ENCODE data around the gene CHST8. TPM values are rescaled to one million over a fixed set of nuclear protein-coding genes. Genes with fewer than 3 reads are reported as not detected.

CHST8 gene
- polyA plus RNA-seq, 2 of the 4 experiments (the other 2 are of a cell fraction), result not detected

DNA sequence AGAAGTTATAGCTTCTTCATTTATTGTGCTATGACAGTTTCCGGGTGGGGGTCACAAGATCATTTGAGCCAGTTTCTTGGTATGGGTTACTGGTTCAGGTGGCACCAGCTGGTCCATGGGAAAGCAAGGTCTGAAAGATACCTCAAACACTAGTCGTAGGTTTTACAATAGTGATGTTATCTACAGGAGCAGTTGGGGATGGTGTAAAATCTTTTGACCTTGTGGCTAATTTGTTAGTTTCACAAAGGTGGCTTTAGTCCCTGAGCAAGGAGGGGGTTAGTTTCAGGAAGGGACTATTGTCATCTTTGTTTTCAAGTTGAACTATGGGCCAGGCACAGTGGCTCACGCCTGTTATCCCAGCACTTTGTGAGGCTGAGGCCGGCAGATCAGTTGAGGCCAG lies 24.6 kb downstream of the CHST8 start:
- no peaks in the 10 kb centered on the region for H3K4me1 ChIP-seq
- POLR2A ChIA-PET, result no interaction called here
- no peak overlapping the region for H3K4me3 ChIP-seq
- no peak overlapping the region for H3K27ac ChIP-seq
- FAIRE-seq (no peak), DNase-seq (ENCODE audit: low read depth in 1 of 2, low spot score in 1 of 2) (no peak), ATAC-seq (no peak)
- WGBS (ENCODE audit: missing lambda C conversion rate), result 52% methylated on average over 4 of the region's 4 CpGs
- no peak overlapping the region for H3K4me2 ChIP-seq
- no peaks in the 10 kb centered on the region for H3K9me3 ChIP-seq
- CTCF ChIA-PET, result interaction anchor here (1.0 to 1.2 kb wide), 3 partner anchors 19 to 124 kb away, joined by 3 read pairs; no protein-coding TSS in a partner anchor
- TF ChIP-seq BHLHE40 (IDR thresholded peaks at IDR 0.05; ENCODE audit: low read depth, low read length), result no peak
- TF ChIP-seq JUNB (IDR thresholded peaks at IDR 0.05), result no peak
- TF ChIP-seq FOXS1 (CRISPR knock-in tag; IDR thresholded peaks at IDR 0.05), result no peak
- no peak for TF ChIP-seq GATA3 (IDR thresholded peaks at IDR 0.05; ENCODE audit: borderline replicate concordance)
- no peak for TF ChIP-seq ELK1 (IDR thresholded peaks at IDR 0.05; ENCODE audit: low read depth, low read length)
- TF ChIP-seq, protein P1, sequence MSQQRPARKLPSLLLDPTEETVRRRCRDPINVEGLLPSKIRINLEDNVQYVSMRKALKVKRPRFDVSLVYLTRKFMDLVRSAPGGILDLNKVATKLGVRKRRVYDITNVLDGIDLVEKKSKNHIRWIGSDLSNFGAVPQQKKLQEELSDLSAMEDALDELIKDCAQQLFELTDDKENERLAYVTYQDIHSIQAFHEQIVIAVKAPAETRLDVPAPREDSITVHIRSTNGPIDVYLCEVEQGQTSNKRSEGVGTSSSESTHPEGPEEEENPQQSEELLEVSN (IDR thresholded peaks at IDR 0.05; ENCODE audit: borderline replicate concordance, low read depth), result no peak
- TF ChIP-seq HDAC2 (IDR thresholded peaks at IDR 0.05), result no peak
- no peak for TF ChIP-seq CHD2 (IDR thresholded peaks at IDR 0.05; ENCODE audit: low read length, partially characterized antibody)
- TF ChIP-seq, protein P2, sequence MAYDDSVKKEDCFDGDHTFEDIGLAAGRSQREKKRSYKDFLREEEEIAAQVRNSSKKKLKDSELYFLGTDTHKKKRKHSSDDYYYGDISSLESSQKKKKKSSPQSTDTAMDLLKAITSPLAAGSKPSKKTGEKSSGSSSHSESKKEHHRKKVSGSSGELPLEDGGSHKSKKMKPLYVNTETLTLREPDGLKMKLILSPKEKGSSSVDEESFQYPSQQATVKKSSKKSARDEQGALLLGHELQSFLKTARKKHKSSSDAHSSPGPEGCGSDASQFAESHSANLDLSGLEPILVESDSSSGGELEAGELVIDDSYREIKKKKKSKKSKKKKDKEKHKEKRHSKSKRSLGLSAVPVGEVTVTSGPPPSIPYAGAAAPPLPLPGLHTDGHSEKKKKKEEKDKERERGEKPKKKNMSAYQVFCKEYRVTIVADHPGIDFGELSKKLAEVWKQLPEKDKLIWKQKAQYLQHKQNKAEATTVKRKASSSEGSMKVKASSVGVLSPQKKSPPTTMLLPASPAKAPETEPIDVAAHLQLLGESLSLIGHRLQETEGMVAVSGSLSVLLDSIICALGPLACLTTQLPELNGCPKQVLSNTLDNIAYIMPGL (CRISPR knock-in tag; IDR thresholded peaks at IDR 0.05; ENCODE audit: borderline replicate concordance), result no peak
- no peak for TF ChIP-seq CTCF (IDR thresholded peaks at IDR 0.05)
- TF ChIP-seq POLR2AphosphoS2 (conservative IDR thresholded peaks at IDR 0.05; ENCODE audit: low read length), result no peak
- no peak for TF ChIP-seq PHF8 (IDR thresholded peaks at IDR 0.05; ENCODE audit: borderline replicate concordance, low read depth)
- TF ChIP-seq KDM5A (IDR thresholded peaks at IDR 0.05), result no peak
- TF ChIP-seq, protein P3, sequence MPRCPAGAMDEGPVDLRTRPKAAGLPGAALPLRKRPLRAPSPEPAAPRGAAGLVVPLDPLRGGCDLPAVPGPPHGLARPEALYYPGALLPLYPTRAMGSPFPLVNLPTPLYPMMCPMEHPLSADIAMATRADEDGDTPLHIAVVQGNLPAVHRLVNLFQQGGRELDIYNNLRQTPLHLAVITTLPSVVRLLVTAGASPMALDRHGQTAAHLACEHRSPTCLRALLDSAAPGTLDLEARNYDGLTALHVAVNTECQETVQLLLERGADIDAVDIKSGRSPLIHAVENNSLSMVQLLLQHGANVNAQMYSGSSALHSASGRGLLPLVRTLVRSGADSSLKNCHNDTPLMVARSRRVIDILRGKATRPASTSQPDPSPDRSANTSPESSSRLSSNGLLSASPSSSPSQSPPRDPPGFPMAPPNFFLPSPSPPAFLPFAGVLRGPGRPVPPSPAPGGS (IDR thresholded peaks at IDR 0.05), result no peak
- no peak for TF ChIP-seq RCOR1 (IDR thresholded peaks at IDR 0.05; ENCODE audit: low read depth, low read length)
- no peak for TF ChIP-seq FOSB (CRISPR knock-in tag; IDR thresholded peaks at IDR 0.05)
- no peak for TF ChIP-seq EHF (CRISPR knock-in tag; IDR thresholded peaks at IDR 0.05)
- TF ChIP-seq, protein P4, sequence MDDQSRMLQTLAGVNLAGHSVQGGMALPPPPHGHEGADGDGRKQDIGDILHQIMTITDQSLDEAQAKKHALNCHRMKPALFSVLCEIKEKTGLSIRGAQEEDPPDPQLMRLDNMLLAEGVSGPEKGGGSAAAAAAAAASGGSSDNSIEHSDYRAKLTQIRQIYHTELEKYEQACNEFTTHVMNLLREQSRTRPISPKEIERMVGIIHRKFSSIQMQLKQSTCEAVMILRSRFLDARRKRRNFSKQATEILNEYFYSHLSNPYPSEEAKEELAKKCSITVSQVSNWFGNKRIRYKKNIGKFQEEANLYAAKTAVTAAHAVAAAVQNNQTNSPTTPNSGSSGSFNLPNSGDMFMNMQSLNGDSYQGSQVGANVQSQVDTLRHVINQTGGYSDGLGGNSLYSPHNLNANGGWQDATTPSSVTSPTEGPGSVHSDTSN (IDR thresholded peaks at IDR 0.05), result no peak
- TF ChIP-seq MAX (IDR thresholded peaks at IDR 0.05), result no peak

- no peaks in the 10 kb centered on the region for H3K9me3 ChIP-seq
- WGBS (ENCODE audit: missing lambda C conversion rate), result 63% methylated on average over 6 of the region's 6 CpGs
- no peaks in the 10 kb centered on the region for H3K4me1 ChIP-seq
- DNase-seq (ENCODE audit: low read depth in 1 of 2, low spot score in 1 of 2), result no peak
- H3K4me2 ChIP-seq, result no peak overlapping the region
- H3K27ac ChIP-seq, result no peak overlapping the region
- no peak for FAIRE-seq
- CTCF ChIA-PET, result no interaction called here
- H3K4me3 ChIP-seq, result no peak overlapping the region
- no peak for ATAC-seq
- no peak for TF ChIP-seq EHMT2 (IDR thresholded peaks at IDR 0.05; ENCODE audit: low read depth)
- POLR2A ChIA-PET, result no interaction called here
Measured at GRCh38 chr19:33647146-33647545, 25.4 kb downstream of the CHST8 start.
